HEK293 (cell line): ENCODE measurements around the gene ASCC1.

Experiments
- FEZF1 ChIP-seq: fragments of 450-650 bp; formaldehyde crosslinking; IDR thresholded peaks from 2 replicates; pipeline ENCODE4 v1.5.1; 2016; ENCODE audit warnings: missing biosample characterization, missing genetic modification characterization
- GLIS2 ChIP-seq: fragments of 450-650 bp; formaldehyde crosslinking; IDR thresholded peaks from 2 replicates; pipeline ENCODE4 v1.5.1; 2016; ENCODE audit warnings: missing biosample characterization, missing genetic modification characterization
- HOXA7 ChIP-seq: sonication (generic); formaldehyde crosslinking; IDR thresholded peaks from 2 replicates; pipeline ENCODE4 v1.8.1; 2022; ENCODE audit warnings: missing genetic modification reagents, borderline replicate concordance
- HOXC10 ChIP-seq: sonication (generic); formaldehyde crosslinking; IDR thresholded peaks from 2 replicates; pipeline ENCODE4 v1.8.1; 2023; ENCODE audit warnings: mild to moderate bottlenecking, missing genetic modification reagents
- HOXD13 ChIP-seq: sonication (generic); formaldehyde crosslinking; IDR thresholded peaks from 2 replicates; pipeline ENCODE4 v1.8.0; 2022; ENCODE audit warnings: missing genetic modification reagents, borderline replicate concordance
- MEIS1 ChIP-seq: sonication (generic); formaldehyde crosslinking; IDR thresholded peaks from 2 replicates; pipeline ENCODE4 v1.8.1; 2022; ENCODE audit warnings: missing genetic modification reagents, mild to moderate bottlenecking, borderline replicate concordance
- ZFHX2 ChIP-seq: fragments of 450-650 bp; formaldehyde crosslinking; conservative IDR thresholded peaks from 2 replicates; pipeline ENCODE4 v1.5.1; 2016; ENCODE audit warnings: missing biosample characterization, missing genetic modification characterization
- ZNF155 ChIP-seq: fragments of 450-650 bp; formaldehyde crosslinking; IDR thresholded peaks from 2 replicates; pipeline ENCODE4 v1.5.1; 2016; ENCODE audit warnings: missing biosample characterization, missing genetic modification characterization
- ZNF211 ChIP-seq: fragments of 450-650 bp; formaldehyde crosslinking; IDR thresholded peaks from 2 replicates; pipeline ENCODE4 v1.5.1; 2016; ENCODE audit warnings: low read depth, missing biosample characterization, missing genetic modification characterization
- ZNF223 ChIP-seq: fragments of 450-650 bp; formaldehyde crosslinking; IDR thresholded peaks from 2 replicates; pipeline ENCODE4 v1.5.1; 2016; ENCODE audit warnings: missing biosample characterization, missing genetic modification characterization
- ZNF561 ChIP-seq: fragments of 450-650 bp; IDR thresholded peaks from 2 replicates; pipeline ENCODE4 v1.5.1; 2018; ENCODE audit warnings: missing biosample characterization, missing genetic modification characterization, borderline replicate concordance
- ZNF623 ChIP-seq: fragments of 450-650 bp; formaldehyde crosslinking; IDR thresholded peaks from 2 replicates; pipeline ENCODE4 v1.5.1; 2016; ENCODE audit warnings: missing biosample characterization, missing genetic modification characterization
- ZNF660 ChIP-seq: fragments of 450-650 bp; IDR thresholded peaks from 2 replicates; pipeline ENCODE4 v1.5.1; 2018; ENCODE audit warnings: missing biosample characterization, mild to moderate bottlenecking, missing genetic modification characterization
- ZNF76 ChIP-seq: fragments of 450-650 bp; formaldehyde crosslinking; IDR thresholded peaks from 2 replicates; pipeline ENCODE4; 2016; ENCODE audit warnings: low read depth, missing biosample characterization, missing genetic modification characterization, borderline replicate concordance
- ZNF785 ChIP-seq: fragments of 450-650 bp; formaldehyde crosslinking; IDR thresholded peaks from 2 replicates; pipeline ENCODE4 v1.5.1; 2016; ENCODE audit warnings: missing biosample characterization, missing genetic modification characterization
- ZNF830 ChIP-seq: fragments of 450-650 bp; IDR thresholded peaks from 2 replicates; pipeline ENCODE4 v1.5.0; 2018; ENCODE audit warnings: missing biosample characterization, missing genetic modification characterization, low read depth, mild to moderate bottlenecking, moderate library complexity
- TF ChIP-seq, protein P1 (sequence below): fragments of 450-650 bp; IDR thresholded peaks from 2 replicates; pipeline ENCODE4 v1.5.1; 2018; ENCODE audit warnings: missing biosample characterization, mild to moderate bottlenecking, missing genetic modification characterization
- TF ChIP-seq, protein P2 (sequence below): fragments of 450-650 bp; formaldehyde crosslinking; IDR thresholded peaks from 2 replicates; pipeline ENCODE4 v1.5.1; 2016; ENCODE audit warnings: missing biosample characterization, missing genetic modification characterization
- TF ChIP-seq, protein P3 (sequence below): fragments of 450-650 bp; formaldehyde crosslinking; IDR thresholded peaks from 2 replicates; pipeline ENCODE4 v1.5.1; 2016; ENCODE audit warnings: missing biosample characterization, missing genetic modification characterization
- TF ChIP-seq, protein P4 (sequence below): fragments of 450-650 bp; formaldehyde crosslinking; IDR thresholded peaks from 2 replicates; pipeline ENCODE4 v1.5.1; 2016; ENCODE audit warnings: missing biosample characterization, missing genetic modification characterization, low read depth
- TF ChIP-seq, protein P5 (sequence below): fragments of 450-650 bp; formaldehyde crosslinking; IDR thresholded peaks from 2 replicates; pipeline ENCODE4 v1.5.1; 2017; ENCODE audit warnings: missing biosample characterization, mild to moderate bottlenecking, missing genetic modification characterization, moderate library complexity
- TF ChIP-seq, protein P6 (sequence below): fragments of 450-650 bp; formaldehyde crosslinking; IDR thresholded peaks from 2 replicates; pipeline ENCODE4 v1.5.1; 2016; ENCODE audit warnings: missing biosample characterization, missing genetic modification characterization
- TF ChIP-seq, protein P7 (sequence below): fragments of 450-650 bp; formaldehyde crosslinking; IDR thresholded peaks from 2 replicates; pipeline ENCODE4 v1.5.1; 2017; ENCODE audit warnings: missing biosample characterization, missing genetic modification characterization
- TF ChIP-seq, protein P8 (sequence below): fragments of 450-650 bp; formaldehyde crosslinking; IDR thresholded peaks from 2 replicates; pipeline ENCODE4 v1.5.1; 2016; ENCODE audit warnings: missing biosample characterization, missing genetic modification characterization
- TF ChIP-seq, protein P9 (sequence below): fragments of 450-650 bp; formaldehyde crosslinking; IDR thresholded peaks from 2 replicates; pipeline ENCODE4 v1.5.1; 2016; ENCODE audit warnings: missing biosample characterization, missing genetic modification characterization

Gene ASCC1

DNA sequence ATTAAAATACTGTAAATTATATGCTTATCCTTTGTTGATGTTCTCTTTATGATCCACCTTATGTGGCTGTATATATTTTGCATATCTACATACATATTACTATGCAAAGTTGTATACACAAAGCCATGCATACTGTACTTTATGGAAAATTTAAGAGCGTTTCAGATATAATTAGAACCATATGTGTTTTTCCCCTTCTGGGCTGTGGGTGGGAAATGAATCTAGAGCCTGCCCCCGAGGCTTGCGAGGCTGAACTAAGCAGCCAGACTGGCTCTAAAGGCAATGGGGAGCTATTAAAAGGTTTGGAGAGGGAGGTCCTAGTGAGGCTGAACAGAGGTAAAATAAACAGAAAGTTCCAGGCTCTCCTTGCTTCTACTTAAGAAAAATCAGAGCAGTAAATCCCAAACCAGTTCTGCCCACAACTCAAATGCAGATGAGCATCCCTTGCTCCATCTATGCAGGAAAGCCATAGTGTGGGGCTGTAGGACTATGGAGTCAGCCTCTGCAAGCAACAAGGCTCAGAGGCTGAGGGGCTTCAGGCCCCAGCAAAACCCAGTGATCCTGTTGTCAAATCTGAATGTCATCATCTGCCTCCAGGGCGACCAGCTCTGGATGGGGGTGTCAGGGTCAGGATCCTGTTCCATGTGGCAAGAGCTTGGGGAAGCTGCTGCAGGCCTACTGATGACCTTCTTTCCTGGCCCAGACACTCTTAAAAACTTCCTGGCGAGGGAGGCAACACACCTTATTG lies 43.6 kb upstream of the ASCC1 start (continued):
- TF ChIP-seq, protein P1, sequence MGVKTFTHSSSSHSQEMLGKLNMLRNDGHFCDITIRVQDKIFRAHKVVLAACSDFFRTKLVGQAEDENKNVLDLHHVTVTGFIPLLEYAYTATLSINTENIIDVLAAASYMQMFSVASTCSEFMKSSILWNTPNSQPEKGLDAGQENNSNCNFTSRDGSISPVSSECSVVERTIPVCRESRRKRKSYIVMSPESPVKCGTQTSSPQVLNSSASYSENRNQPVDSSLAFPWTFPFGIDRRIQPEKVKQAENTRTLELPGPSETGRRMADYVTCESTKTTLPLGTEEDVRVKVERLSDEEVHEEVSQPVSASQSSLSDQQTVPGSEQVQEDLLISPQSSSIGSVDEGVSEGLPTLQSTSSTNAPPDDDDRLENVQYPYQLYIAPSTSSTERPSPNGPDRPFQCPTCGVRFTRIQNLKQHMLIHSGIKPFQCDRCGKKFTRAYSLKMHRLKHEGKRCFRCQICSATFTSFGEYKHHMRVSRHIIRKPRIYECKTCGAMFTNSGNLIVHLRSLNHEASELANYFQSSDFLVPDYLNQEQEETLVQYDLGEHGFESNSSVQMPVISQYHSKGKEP (tag by site-specific recombination): 0 out of 2 replicates have a peak, but pooled peaks have one; percentile 20
- TF ChIP-seq, protein P2, sequence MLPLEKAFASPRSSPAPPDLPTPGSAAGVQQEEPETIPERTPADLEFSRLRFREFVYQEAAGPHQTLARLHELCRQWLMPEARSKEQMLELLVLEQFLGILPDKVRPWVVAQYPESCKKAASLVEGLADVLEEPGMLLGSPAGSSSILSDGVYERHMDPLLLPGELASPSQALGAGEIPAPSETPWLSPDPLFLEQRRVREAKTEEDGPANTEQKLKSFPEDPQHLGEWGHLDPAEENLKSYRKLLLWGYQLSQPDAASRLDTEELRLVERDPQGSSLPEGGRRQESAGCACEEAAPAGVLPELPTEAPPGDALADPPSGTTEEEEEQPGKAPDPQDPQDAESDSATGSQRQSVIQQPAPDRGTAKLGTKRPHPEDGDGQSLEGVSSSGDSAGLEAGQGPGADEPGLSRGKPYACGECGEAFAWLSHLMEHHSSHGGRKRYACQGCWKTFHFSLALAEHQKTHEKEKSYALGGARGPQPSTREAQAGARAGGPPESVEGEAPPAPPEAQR (tag by site-specific recombination): no peak
- TF ChIP-seq ZNF155 (tag by site-specific recombination): no peak
- no peak for TF ChIP-seq ZNF211 (tag by site-specific recombination)
- TF ChIP-seq HOXD13 (CRISPR knock-in tag): no peak
- TF ChIP-seq, protein P3, sequence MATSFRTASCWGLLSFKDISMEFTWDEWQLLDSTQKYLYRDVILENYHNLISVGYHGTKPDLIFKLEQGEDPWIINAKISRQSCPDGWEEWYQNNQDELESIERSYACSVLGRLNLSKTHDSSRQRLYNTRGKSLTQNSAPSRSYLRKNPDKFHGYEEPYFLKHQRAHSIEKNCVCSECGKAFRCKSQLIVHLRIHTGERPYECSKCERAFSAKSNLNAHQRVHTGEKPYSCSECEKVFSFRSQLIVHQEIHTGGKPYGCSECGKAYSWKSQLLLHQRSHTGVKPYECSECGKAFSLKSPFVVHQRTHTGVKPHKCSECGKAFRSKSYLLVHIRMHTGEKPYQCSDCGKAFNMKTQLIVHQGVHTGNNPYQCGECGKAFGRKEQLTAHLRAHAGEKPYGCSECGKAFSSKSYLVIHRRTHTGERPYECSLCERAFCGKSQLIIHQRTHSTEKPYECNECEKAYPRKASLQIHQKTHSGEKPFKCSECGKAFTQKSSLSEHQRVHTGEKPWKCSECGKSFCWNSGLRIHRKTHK (tag by site-specific recombination): no peak
- TF ChIP-seq ZNF223 (tag by site-specific recombination): no peak
- TF ChIP-seq, protein P4, sequence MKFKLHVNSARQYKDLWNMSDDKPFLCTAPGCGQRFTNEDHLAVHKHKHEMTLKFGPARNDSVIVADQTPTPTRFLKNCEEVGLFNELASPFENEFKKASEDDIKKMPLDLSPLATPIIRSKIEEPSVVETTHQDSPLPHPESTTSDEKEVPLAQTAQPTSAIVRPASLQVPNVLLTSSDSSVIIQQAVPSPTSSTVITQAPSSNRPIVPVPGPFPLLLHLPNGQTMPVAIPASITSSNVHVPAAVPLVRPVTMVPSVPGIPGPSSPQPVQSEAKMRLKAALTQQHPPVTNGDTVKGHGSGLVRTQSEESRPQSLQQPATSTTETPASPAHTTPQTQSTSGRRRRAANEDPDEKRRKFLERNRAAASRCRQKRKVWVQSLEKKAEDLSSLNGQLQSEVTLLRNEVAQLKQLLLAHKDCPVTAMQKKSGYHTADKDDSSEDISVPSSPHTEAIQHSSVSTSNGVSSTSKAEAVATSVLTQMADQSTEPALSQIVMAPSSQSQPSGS (tag by site-specific recombination): no peak
- no peak for TF ChIP-seq ZNF623
- 0 out of 2 replicates have a peak, but pooled peaks have one; percentile 5 for TF ChIP-seq ZFHX2 (tag by site-specific recombination)
- TF ChIP-seq ZNF76 (tag by site-specific recombination): no peak
- TF ChIP-seq, protein P5, sequence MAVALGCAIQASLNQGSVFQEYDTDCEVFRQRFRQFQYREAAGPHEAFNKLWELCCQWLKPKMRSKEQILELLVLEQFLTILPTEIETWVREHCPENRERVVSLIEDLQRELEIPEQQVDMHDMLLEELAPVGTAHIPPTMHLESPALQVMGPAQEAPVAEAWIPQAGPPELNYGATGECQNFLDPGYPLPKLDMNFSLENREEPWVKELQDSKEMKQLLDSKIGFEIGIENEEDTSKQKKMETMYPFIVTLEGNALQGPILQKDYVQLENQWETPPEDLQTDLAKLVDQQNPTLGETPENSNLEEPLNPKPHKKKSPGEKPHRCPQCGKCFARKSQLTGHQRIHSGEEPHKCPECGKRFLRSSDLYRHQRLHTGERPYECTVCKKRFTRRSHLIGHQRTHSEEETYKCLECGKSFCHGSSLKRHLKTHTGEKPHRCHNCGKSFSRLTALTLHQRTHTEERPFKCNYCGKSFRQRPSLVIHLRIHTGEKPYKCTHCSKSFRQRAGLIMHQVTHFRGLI (tag by site-specific recombination): no peak; the same call in 1 of the 2 replicates
- TF ChIP-seq, protein P6, sequence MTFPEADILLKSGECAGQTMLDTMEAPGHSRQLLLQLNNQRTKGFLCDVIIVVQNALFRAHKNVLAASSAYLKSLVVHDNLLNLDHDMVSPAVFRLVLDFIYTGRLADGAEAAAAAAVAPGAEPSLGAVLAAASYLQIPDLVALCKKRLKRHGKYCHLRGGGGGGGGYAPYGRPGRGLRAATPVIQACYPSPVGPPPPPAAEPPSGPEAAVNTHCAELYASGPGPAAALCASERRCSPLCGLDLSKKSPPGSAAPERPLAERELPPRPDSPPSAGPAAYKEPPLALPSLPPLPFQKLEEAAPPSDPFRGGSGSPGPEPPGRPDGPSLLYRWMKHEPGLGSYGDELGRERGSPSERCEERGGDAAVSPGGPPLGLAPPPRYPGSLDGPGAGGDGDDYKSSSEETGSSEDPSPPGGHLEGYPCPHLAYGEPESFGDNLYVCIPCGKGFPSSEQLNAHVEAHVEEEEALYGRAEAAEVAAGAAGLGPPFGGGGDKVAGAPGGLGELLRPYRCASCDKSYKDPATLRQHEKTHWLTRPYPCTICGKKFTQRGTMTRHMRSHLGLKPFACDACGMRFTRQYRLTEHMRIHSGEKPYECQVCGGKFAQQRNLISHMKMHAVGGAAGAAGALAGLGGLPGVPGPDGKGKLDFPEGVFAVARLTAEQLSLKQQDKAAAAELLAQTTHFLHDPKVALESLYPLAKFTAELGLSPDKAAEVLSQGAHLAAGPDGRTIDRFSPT (tag by site-specific recombination): no peak
- no peak for TF ChIP-seq MEIS1 (CRISPR knock-in tag)
- no peak for TF ChIP-seq ZNF785 (tag by site-specific recombination)
- TF ChIP-seq HOXC10 (CRISPR knock-in tag): no peak
- no peak for TF ChIP-seq ZNF561 (tag by site-specific recombination)
- peak; percentile 46; the same call in 1 of the 2 replicates for TF ChIP-seq FEZF1 (tag by site-specific recombination)
- TF ChIP-seq GLIS2 (tag by site-specific recombination): no peak
- TF ChIP-seq, protein P7, sequence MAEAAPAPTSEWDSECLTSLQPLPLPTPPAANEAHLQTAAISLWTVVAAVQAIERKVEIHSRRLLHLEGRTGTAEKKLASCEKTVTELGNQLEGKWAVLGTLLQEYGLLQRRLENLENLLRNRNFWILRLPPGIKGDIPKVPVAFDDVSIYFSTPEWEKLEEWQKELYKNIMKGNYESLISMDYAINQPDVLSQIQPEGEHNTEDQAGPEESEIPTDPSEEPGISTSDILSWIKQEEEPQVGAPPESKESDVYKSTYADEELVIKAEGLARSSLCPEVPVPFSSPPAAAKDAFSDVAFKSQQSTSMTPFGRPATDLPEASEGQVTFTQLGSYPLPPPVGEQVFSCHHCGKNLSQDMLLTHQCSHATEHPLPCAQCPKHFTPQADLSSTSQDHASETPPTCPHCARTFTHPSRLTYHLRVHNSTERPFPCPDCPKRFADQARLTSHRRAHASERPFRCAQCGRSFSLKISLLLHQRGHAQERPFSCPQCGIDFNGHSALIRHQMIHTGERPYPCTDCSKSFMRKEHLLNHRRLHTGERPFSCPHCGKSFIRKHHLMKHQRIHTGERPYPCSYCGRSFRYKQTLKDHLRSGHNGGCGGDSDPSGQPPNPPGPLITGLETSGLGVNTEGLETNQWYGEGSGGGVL: peak; percentile 43
- TF ChIP-seq, protein P8, sequence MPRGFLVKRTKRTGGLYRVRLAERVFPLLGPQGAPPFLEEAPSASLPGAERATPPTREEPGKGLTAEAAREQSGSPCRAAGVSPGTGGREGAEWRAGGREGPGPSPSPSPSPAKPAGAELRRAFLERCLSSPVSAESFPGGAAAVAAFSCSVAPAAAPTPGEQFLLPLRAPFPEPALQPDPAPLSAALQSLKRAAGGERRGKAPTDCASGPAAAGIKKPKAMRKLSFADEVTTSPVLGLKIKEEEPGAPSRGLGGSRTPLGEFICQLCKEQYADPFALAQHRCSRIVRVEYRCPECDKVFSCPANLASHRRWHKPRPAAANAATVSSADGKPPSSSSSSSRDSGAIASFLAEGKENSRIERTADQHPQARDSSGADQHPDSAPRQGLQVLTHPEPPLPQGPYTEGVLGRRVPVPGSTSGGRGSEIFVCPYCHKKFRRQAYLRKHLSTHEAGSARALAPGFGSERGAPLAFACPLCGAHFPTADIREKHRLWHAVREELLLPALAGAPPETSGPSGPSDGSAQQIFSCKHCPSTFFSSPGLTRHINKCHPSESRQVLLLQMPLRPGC: no peak
- no peak for TF ChIP-seq ZNF660 (tag by site-specific recombination)
- no peak for TF ChIP-seq HOXA7 (CRISPR knock-in tag)
- TF ChIP-seq ZNF830 (tag by site-specific recombination): no peak
- TF ChIP-seq, protein P9, sequence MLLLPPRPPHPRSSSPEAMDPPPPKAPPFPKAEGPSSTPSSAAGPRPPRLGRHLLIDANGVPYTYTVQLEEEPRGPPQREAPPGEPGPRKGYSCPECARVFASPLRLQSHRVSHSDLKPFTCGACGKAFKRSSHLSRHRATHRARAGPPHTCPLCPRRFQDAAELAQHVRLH: no peak
